Measurements from ENCODE around the gene TPPP2. TPM values are rescaled to one million over a fixed set of nuclear protein-coding genes. Genes with fewer than 3 reads are reported as not detected.

The TPPP2 gene
- total and polyA plus RNA-seq, 10 of the 15 experiments (the other 5 are each of a cell fraction or from before 2014, with no cell fraction given): not detected

- Histone ChIP-seq H4K20me1 (ENCODE audit: control insufficient read depth, insufficient read depth) (no peaks in the 10 kb centered on the region; the same call in 1 of the 2 replicates), H3K9ac (ENCODE audit: control insufficient read depth, insufficient read depth, low read length) (no peak overlapping the region), H3K79me2 (ENCODE audit: control insufficient read depth, insufficient read depth, low read length) (no peaks in the 10 kb centered on the region), H3K4me2 (ENCODE audit: control insufficient read depth, insufficient read depth) (no peak overlapping the region), H3K4me3 (no peak overlapping the region), H3K36me3 (ENCODE audit: control insufficient read depth in 2 of 2, insufficient read depth in 2 of 2, low read length in 1 of 2) (no peaks in the 10 kb centered on the region), H3K27ac (ENCODE audit: control insufficient read depth, insufficient read depth) (no peak overlapping the region), H3K27me3 (replicated peaks in 1 of 2; ENCODE audit: control insufficient read depth in 2 of 2, insufficient read depth in 2 of 2, low read length in 1 of 2) (peaks cover 0 to 9% of the 10 kb centered on the region in 2 experiments; a peak in 1 of 4 replicates), H2AFZ (ENCODE audit: control insufficient read depth, low read depth, low read length) (no peak overlapping the region), H3K9me3 (replicated peaks; ENCODE audit: control insufficient read depth, insufficient read depth, low read length) (no peaks in the 10 kb centered on the region), H3K4me1 (ENCODE audit: control insufficient read depth, insufficient read depth, low read length) (no peaks in the 10 kb centered on the region)
- POLR2A ChIA-PET: interaction anchor here (0.5 kb wide), 1 partner anchor 29 kb away, joined by 4 read pairs; no protein-coding TSS in a partner anchor
- intact Hi-C loops (cut with micrococcal nuclease; ENCODE audit: unreplicated experiment): no loop called here
- ATAC-seq: no peak
- WGBS (ENCODE audit: insufficient coverage, insufficient replicate concordance, low lambda C conversion rate, missing lambda C conversion rate): 50% methylated on average over 2 of the region's 2 CpGs
- CTCF ChIA-PET: interaction anchor here (0.6 to 3.2 kb wide), 2 partner anchors 18 to 34 kb away, joined by 3 to 22 read pairs; no protein-coding TSS in a partner anchor
- no peak for DNase-seq (ENCODE audit: low read depth, low spot score)
- SMC1A ChIA-PET (ENCODE audit: uncharacterized antibody, unreplicated experiment): interaction anchor here (1.5 to 2.0 kb wide), 2 partner anchors 20 to 33 kb away, joined by 4 to 17 read pairs; no protein-coding TSS in a partner anchor
- no peak for FAIRE-seq
- in situ Hi-C loops (cut with MboI): no loop called here
- RAD21 ChIA-PET (ENCODE audit: unreplicated experiment): interaction anchor here (1.8 kb wide), 1 partner anchor 22 kb away, joined by 4 read pairs; no protein-coding TSS in a partner anchor
- BruUV-seq (replicated peaks): no TSS peak
- TF ChIP-seq BCL11A (IDR thresholded peaks at IDR 0.05; ENCODE audit: low read depth, low read length): no peak
- TF ChIP-seq, protein P1, sequence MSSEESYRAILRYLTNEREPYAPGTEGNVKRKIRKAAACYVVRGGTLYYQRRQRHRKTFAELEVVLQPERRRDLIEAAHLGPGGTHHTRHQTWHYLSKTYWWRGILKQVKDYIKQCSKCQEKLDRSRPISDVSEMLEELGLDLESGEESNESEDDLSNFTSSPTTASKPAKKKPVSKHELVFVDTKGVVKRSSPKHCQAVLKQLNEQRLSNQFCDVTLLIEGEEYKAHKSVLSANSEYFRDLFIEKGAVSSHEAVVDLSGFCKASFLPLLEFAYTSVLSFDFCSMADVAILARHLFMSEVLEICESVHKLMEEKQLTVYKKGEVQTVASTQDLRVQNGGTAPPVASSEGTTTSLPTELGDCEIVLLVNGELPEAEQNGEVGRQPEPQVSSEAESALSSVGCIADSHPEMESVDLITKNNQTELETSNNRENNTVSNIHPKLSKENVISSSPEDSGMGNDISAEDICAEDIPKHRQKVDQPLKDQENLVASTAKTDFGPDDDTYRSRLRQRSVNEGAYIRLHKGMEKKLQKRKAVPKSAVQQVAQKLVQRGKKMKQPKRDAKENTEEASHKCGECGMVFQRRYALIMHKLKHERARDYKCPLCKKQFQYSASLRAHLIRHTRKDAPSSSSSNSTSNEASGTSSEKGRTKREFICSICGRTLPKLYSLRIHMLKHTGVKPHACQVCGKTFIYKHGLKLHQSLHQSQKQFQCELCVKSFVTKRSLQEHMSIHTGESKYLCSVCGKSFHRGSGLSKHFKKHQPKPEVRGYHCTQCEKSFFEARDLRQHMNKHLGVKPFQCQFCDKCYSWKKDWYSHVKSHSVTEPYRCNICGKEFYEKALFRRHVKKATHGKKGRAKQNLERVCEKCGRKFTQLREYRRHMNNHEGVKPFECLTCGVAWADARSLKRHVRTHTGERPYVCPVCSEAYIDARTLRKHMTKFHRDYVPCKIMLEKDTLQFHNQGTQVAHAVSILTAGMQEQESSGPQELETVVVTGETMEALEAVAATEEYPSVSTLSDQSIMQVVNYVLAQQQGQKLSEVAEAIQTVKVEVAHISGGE (CRISPR knock-in tag; IDR thresholded peaks at IDR 0.05): no peak
- TF ChIP-seq MEF2A (IDR thresholded peaks at IDR 0.05; ENCODE audit: insufficient read depth, low read depth, low read length): no peak
- TF ChIP-seq RBBP5 (conservative IDR thresholded peaks at IDR 0.05): no peak
- TF ChIP-seq RUNX3 (IDR thresholded peaks at IDR 0.05; ENCODE audit: low read length): no peak
- TF ChIP-seq ZNF217 (IDR thresholded peaks at IDR 0.05): no peak
- no peak for TF ChIP-seq DPF2 (IDR thresholded peaks at IDR 0.05)
- TF ChIP-seq FOXK2 (IDR thresholded peaks at IDR 0.05): no peak
- no peak for TF ChIP-seq JUNB (IDR thresholded peaks at IDR 0.05)
- no peak for TF ChIP-seq TBL1XR1 (IDR thresholded peaks at IDR 0.05; ENCODE audit: low read depth, low read length)
- TF ChIP-seq GABPA (IDR thresholded peaks at IDR 0.05; ENCODE audit: low read depth): no peak
- TF ChIP-seq SIX5 (IDR thresholded peaks at IDR 0.05; ENCODE audit: low read depth, low read length, severe bottlenecking): no peak
- TF ChIP-seq E4F1 (IDR thresholded peaks at IDR 0.05; ENCODE audit: borderline replicate concordance, partially characterized antibody): no peak
- no peak for TF ChIP-seq CEBPB (IDR thresholded peaks at IDR 0.05; ENCODE audit: borderline replicate concordance in 1 of 2, low read depth in 2 of 2, low read length in 2 of 2)
- TF ChIP-seq EP300 (IDR thresholded peaks at IDR 0.05; ENCODE audit: borderline replicate concordance in 1 of 2, control insufficient read depth in 1 of 2, low read depth in 2 of 2, low read length in 2 of 2): no peak
- no peak for TF ChIP-seq BCL3 (IDR thresholded peaks at IDR 0.05; ENCODE audit: borderline replicate concordance, insufficient read depth, low read depth, low read length, poor library complexity, severe bottlenecking)
- no peak for TF ChIP-seq POLR2AphosphoS5 (IDR thresholded peaks at IDR 0.05; ENCODE audit: low read length)
Observed at GRCh38 chr14:21048638-21049037, 18.6 kb downstream of the TPPP2 start.

Data from GM12878 (cell line).